PC-9 (cell line): ENCODE measurements around the gene TF.
"Not testable (repeated sequence)": the region's sequence is repeated elsewhere in the genome, so short reads cannot be mapped to it uniquely, and the experiment has no call there.

Source experiments
- EZH2 ChIP-seq: fragments of 200-600 bp; sonication (generic); IDR thresholded peaks from 2 replicates; pipeline ENCODE4 v1.8.0; 2017; ENCODE audit warnings: antibody characterized with exemption, low read depth
- TF ChIP-seq, protein P1 (sequence below): fragments of 200-600 bp; sonication (generic); conservative IDR thresholded peaks from 2 replicates; pipeline ENCODE4 v1.6.1; 2017; ENCODE audit warnings: mixed run types, antibody characterized with exemption, mild to moderate bottlenecking, moderate library complexity

- TF ChIP-seq, protein P1, sequence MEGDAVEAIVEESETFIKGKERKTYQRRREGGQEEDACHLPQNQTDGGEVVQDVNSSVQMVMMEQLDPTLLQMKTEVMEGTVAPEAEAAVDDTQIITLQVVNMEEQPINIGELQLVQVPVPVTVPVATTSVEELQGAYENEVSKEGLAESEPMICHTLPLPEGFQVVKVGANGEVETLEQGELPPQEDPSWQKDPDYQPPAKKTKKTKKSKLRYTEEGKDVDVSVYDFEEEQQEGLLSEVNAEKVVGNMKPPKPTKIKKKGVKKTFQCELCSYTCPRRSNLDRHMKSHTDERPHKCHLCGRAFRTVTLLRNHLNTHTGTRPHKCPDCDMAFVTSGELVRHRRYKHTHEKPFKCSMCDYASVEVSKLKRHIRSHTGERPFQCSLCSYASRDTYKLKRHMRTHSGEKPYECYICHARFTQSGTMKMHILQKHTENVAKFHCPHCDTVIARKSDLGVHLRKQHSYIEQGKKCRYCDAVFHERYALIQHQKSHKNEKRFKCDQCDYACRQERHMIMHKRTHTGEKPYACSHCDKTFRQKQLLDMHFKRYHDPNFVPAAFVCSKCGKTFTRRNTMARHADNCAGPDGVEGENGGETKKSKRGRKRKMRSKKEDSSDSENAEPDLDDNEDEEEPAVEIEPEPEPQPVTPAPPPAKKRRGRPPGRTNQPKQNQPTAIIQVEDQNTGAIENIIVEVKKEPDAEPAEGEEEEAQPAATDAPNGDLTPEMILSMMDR, result not testable (repeated sequence)
- not testable (repeated sequence) for TF ChIP-seq EZH2
These were observed 14.0 kb upstream of the TF start for GRCh38 chr3:133732231-133732630.
